ENCODE results near the gene NDUFS7.

NDUFS7 gene

GRCh38 chr19:1386945-1387683 is 3.4 kb downstream of the NDUFS7 start:
- no peak for DNase-seq

- no peak for DNase-seq
These were observed 4.3 kb downstream of the NDUFS7 start for GRCh38 chr19:1387684-1388636.

GRCh38 chr19:1388637-1389026 is 4.9 kb downstream of the NDUFS7 start:
- DNase-seq: no peak

- no peak for DNase-seq
These were observed 5.6 kb downstream of the NDUFS7 start for GRCh38 chr19:1389033-1389940.

- no peak for DNase-seq
These were observed 7.2 kb downstream of the NDUFS7 start for GRCh38 chr19:1390890-1391423.

GRCh38 chr19:1392407-1392806 is 8.7 kb downstream of the NDUFS7 start:
- no peak for DNase-seq

- DNase-seq: no peak
These were observed 9.3 kb downstream of the NDUFS7 start for GRCh38 chr19:1392939-1393530.

GRCh38 chr19:1393841-1394240 is 10.1 kb downstream of the NDUFS7 start:
- DNase-seq: no peak

GRCh38 chr19:1394252-1395193 is 10.8 kb downstream of the NDUFS7 start:
- peak in 1 of 2 experiments; percentile 87 for DNase-seq

- peak in 1 of 2 experiments; percentile 40 for DNase-seq
These were observed 11.7 kb downstream of the NDUFS7 start for GRCh38 chr19:1395194-1396018.

- DNase-seq: no peak
These were observed 12.5 kb downstream of the NDUFS7 start for GRCh38 chr19:1396019-1396767.

- no peak for DNase-seq
These were observed 13.3 kb downstream of the NDUFS7 start for GRCh38 chr19:1396768-1397679.

- no peak for DNase-seq
These were observed 14.1 kb downstream of the NDUFS7 start for GRCh38 chr19:1397838-1398237.

GRCh38 chr19:1399079-1399478 is 15.4 kb downstream of the NDUFS7 start:
- DNase-seq: no peak

- DNase-seq: no peak
These were observed 16.0 kb downstream of the NDUFS7 start for GRCh38 chr19:1399745-1400144.

- DNase-seq: peak in 1 of 2 experiments; percentile 49
These were observed 16.8 kb downstream of the NDUFS7 start for GRCh38 chr19:1400281-1401137.
